Activated gamma-delta T cell treated with Interleukin-2 at 50 U/mL for 16 hours (primary cell): ENCODE data around the gene DVL1.

Experiments used
- DNase-seq: peaks from one replicate; pipeline ENCODE4 v3.0.0-alpha.2; 2020

DVL1 gene

DNA sequence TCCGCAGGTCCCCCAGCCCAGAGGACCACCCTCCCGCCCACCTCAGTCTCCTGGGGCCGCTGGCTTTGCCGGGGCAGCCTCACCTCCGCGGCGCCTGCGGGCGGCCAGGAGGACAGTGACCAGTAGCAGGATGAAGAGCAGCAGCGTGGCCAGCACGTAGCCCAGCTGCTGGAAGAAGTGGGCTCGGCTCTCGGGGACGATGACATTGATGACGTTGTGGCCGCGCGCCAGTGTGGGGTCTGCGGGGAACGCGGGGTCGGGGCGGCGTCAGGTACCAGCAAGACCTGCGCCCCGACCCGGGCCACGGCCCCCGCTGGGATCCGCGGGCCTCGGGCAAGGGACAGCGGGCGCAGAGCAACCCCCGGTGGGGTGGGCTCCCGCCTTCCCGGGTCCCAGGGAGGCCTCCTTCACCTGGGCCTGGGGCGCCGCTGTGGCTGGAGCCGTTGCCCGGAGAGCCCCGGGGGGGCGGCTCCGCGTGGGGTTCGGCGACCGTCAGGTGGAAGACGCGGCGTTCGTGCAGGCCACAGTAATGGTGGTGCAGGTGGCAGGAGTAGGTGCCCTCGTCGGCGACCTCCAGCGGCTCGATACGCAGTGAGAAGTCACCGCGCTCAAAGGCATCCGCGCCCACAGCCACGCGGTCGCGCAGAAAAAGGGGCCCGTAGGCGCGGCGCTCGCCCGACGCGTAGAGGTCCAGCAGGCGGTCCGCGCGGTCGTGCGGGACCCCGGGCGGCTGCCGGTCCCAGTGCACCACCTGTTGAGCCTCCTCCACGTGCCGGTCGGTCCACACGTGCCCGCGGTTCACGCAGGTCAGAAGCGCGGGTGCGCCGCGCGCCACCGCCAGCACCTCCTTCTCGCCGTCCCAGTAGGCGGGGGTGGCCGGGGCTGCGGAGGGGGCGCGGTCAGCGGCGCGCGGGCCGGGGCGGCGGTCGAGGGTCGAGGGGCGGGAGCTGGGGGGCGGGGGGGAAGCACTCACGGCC lies 5.3 kb upstream of the DVL1 start:
- DNase-seq, result no peak

DNA sequence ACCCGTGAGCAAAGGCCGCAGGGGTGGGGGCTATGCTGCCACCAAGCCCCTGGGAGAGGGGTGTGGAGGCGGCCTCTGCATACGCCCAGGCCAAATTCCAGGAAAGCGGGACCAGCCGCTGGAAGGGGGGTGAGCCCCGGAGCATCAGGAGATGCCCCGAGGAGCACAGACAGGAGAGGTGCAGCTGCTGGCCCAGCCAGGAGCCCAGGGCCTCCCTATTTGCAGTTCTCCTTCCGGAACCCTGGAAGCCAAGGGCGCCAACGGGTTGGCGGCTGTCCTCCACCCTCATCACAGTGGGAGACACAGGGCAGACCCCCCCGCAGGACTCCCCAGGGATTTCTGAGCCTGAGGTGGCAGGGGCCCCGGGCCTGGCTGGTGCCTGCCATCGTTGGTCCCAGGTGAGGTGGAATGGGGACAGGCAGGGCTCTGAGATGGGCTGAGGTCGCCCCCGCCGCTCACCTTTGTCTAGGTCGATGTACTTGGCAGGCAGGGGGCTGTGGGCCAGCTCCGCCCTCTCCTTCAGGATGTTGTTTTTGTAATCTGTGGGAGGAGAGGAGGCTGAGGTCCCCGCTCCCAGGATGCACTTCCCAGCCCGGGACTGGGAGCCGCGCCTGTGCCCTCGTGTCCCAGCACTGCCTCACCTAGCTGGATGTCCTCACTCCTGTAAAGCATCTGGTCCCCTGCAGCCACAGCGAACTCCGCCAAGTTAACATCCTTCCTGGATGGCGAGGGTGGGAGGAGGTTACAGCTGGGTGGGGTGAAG lies 4.4 kb upstream of the DVL1 start:
- no peak for DNase-seq

DNA sequence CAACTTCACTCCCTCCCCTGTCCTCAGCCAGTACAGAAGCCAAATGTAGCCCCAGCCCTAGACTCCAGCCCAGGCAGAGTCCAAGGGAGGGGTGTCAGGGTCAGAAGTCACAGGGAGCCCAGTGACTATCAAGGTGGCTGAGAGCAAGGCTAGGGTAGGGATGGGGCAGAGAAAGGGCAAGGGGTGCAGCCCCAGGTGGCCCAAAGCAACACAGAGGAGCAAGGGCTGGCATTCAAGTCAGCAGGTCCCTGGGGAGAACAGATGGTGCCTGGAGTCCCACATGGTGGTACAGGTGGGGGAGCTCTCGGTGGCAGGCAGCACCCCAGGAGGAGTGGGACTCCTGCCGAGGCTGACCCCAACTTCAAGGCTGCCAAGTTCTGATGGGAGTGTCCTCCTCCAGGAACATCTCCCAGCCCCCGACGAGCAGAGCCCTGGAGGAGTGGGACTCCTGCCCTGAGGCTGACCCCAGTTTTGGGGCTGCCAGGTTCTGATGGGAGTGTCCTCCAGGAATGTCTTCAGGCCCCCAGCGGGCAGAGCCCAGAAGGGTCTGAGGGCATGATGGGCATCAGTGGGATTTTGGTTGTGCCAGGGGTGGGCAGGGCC lies 3.7 kb upstream of the DVL1 start:
- DNase-seq, result no peak

DNA sequence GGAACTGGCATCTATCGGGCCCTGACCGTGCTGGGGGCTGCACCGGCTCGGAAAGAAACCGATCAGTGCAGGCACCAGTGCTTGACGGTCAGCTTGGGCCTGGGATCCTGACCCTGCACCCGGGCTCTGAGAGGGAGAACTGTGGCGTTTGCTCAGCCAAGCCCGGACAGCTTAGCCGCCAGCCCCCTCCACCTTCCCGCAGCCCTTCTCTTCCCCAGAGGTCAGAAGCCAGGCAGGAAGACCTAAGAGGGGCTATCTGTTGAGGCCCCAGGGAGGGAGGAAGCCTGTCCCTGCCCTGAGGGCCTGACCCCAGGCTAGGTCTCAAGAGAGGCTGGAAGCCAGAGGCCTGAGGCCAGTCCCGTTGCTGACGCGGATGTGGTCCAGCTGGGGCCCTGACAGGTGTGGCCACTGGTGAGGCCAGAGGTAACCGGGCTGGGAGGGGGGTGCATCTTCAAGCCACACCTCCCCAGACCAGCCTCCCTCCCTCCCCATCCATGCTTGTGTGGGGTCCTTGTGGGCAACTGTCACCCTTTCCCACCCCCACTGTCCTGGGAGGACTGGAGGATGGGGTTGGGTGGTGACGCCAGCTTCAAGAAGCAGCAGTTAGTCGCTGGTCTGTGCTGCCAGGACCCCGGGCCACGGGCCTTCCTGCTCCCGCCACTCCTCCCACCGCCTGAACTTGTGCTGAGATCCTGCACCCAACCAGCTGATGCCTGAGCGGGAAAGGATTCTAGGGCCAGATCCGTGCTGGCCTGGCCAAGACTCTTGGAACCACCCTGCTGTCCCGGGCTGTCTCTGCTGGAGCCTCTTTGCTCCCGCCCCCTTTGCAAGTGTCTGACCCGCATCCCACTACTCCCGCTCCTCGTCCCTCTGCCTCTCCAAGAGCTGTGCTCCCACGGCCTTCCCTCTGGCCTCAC lies 2.6 kb upstream of the DVL1 start:
- DNase-seq, result no peak

DNA sequence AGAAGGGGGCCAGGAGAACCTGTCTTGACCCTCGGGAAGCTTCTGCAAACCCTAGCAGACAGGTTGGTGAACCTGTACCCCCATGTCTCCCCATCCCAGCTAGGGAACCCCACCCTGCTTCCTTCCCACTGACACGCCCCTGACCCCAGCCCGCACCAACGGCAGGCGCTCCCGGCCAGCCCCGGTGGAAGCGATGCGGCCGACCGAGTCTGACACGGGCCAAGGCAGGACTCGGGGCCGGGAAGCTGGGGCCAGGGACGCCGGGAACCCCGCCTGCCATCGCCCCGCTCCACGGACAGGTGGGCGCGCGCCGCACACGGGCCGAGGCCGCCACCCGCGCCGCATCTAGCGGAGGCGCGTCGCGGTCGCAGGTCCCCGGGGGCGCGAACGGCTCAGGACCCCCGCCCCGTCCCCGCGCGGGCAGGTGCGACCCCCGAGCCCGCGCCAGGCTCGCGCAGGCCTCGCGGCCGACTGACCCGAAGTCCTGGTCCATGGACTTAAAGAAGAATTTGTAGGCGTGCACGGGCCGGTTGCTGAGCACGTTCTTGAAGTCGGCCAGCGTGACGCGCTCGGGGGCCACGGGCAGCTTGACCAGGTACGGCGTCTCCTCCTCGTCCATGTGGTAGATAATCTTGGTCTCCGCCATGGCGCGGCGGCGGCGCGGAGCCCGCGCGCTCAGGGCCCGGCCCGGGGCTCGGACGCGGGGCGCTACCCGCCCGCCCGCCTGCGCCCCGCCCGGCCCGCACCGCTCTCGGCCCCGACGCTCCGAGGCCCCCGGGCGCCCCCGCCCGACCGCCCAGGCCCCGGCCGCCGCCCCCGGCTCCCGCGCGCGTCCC lies 580 bp downstream of the DVL1 start:
- no peak for DNase-seq

DNA sequence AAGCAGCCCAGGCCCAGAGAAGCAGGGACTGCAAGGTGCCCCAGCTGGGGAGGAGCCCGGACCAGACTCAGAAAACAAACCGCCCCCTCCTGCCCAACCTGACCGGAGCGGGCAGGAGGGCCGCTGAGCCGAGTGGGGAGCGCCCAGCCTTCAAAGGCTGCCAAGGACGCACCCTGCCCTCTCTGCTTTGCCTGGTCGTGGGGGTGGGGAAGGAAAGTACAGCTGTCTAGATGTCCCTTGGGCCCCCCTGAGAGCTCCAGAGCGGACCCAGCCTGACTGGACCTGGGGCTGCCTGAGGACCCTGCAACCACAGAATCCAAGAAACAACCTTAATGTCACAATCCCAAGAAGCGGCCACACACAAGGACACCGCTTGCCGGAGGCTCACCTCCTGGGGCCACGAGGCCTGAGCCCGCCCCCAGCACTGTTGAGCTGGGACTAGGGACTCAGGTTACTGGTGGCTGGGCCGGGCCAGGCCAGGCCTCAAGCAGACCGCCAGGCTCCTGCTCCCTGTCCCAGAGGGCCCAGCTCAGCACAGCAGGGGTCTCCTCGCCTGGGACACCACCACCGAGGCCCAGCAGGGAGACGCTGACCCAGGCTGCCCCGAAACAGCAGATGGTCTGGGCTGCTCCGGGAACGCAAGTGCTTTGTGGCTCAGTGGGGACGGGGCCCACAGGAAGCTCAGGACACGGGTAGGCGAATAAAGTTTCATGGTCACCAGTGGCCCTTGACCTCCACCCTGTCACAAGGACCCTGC lies 1.4 kb downstream of the DVL1 start:
- DNase-seq, result no peak

DNA sequence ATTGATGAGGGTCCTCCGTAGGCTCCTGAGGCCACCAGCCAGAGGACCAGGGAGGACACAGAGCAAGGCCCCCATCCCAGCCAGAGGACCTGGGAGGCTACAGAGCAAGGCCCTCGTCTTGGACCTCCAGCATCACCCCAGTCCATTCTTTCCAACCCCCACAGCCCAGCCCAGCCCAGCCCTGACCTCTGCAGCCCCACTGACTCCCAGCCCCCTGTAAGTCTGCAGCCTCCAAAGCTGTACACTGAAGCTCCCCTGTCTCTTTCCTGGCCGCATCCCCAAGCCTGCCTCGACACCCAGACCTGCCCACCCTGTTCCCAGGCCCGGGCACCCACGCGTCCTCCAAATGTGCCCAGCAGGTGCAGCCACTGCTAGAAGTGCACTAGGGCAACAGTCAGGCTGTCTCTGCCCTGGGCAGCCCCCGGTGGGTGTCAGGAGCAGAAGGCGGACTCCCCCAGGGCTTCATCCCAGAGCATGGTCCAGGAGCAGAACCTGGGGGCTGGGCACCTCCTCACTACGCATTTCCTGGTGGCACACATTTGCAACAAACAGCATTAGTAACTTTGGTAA lies 2.1 kb downstream of the DVL1 start:
- DNase-seq, result no peak

DNA sequence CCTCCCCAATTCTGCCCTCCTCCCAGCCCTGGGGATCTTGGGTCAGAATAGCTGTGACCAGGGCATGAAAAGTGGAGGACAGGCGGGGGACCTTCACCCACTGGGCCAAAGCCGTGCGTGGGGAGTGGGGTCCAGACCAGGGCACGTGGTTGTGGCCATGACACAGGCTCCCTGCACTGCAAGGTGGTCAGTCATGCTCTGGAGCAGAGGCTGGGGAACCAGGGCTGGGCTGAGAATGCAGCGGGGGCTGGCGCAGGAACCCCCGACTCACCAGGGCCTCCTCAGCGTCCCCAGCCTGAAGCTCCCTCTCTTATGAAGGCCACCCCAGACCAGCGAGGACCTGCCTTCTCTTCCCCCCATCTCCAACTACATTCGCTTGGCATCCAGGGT lies 2.7 kb downstream of the DVL1 start:
- no peak for DNase-seq

DNA sequence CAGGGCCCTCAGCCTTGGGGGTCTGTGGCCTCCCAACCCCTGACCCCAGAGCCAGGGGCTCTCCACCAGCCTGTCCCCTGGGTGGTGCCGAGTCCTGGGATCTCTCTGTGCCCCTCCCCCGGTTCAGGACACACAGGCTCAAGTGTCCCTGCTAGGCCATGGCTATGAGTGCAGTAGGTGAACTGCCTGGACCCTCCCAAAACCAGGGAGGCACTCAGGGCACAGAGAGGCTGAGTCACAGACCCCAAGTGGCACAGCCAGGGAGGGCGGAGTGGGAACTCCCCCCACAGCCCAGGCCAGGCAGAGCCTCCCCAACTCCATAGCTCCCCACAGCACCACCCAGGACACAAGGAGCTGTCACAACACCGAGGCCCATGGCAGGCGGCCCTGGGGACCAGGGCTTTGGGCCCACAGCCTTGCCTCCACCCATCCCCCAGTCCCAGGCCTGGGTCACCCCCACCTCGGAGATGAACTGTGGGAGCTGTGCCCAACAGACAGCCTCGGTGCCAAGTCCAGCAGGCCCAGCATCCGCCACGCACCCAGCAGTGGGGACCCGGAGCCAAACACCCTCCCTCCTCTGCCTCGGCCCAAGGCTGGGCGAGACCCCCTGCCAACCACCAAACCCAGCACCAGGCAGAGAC lies 3.2 kb downstream of the DVL1 start:
- no peak for DNase-seq

DNA sequence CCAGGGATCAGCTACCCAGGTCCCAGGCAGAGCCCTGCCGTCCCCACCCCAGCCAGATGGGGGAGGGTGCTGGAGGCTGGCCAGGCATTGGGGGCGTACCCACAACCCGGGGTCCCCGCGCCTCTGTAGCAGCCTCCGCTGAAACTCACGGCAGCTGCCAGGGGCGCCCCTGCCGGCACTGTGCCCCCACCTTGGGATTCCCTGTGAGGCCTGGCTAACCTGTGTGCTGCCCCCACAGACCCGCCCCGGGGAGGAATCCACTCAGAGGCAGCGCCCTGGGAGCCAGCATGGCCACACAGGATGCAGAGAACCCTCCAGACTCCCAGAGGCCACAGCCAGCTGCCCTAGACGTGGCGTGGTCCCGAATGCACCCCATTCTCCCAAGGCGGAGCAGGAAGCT lies 3.8 kb downstream of the DVL1 start:
- no peak for DNase-seq

DNA sequence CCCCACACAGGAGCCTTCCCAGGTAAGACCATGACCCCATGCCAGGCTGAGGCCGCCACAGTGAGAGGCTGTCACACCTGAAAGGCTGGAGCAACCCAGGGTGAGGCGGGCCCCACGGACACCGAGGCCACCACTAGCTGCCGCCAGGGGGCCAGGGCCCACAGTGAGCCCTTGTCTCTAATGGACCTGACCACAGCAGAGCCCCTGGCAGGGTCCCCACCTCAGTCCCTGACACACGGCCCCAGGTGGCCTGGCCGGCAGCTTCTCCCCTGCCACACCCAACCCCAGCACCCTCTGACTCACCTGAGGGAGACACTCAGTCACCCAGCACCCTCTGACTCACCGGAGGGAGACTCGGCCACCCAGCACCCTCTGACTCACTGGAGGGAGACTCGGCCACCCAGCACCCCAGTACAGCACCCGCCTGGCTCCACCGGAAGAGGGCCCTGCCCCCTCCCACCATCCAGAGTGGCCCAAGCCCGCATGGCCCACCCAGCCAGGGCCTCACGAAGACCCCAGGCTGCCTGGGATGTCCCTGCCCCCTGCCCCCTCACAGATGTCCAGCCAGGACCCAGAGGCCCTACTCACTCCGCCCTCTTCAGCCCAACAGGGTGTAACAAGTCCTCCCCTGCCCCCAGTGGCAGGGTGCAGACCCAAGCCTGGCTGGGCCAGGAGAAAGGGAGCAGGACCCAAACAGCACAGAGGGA lies 4.4 kb downstream of the DVL1 start:
- no peak for DNase-seq

DNA sequence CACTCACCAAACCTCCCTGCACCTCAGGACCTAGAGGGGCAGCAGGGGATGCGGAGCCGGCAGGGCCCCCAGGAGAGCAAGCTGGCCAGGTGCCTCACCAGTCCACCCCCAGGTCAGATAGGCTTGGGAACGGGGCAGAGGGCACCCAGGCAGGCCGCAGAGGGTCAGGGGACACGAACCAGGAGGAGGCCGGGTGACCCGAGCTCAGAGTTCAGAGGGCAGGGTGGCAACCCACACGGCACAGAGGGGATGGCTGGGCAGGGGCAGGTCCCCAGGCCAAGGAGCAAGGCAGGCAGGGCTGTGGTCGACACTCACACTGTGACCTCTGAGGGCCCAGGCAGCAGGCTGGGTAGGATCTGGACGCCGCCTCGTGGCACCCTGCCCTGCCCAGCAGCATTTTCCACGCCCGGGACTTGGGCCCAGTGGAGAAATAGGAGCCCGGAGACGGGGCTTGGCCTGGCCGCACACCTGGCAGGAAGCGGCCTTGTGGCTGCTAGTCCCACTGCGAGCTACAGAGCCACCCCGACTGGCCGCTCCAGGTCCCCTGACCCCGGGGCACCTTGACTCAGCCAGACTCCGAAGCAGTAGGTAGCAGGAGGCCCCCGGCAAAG lies 5.3 kb downstream of the DVL1 start:
- no peak for DNase-seq

DNA sequence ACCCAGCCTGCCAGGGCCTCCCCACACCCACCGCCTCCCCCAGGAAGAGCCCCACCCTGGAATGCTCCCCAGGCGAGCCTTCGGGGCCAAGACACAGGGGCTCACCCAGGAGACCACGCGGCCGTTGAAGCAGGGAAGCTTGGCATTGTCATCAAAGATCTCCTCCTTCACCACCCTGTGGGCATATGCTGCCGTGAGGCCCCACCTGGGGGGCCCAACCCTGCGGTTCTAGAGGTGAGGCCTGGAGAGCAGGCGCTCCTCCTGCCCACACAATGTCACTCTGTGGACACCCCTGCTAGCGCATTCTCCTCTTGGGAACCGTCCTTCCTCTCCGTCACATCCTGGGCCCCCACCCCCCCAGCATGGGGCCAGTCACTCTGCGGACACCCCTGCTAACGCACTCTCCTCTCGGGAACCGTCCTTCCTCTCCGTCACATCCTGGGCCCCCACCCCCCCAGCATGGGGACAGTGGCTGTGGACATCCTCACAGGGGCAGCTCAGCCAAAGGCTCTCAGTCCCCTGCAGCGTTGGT lies 6.6 kb downstream of the DVL1 start:
- no peak for DNase-seq

DNA sequence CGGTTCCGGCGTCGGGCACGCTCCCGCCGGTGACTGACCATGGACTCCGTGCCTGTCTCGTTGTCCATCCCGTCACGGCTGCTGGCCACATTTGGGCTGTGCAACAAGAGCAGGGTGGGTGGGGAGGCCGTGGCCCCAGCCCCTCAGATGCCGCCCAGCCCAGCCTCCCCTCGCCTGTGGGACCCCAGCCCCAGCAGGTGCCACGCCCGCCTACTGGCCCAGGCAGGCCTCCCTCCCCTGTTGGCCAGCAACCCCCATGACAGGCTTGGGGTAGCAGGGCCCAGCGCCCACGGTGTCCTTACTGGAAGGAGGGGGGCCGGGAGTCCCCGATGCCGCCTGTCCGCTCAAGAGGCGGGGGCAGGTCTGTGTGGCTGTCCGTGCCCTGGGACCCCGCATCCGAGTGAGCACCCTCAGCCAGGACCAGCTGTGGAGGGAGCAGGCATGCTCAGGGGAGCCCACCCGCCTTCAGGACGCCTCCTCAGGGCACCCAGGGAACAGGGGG lies 7.1 kb downstream of the DVL1 start:
- DNase-seq, result no peak

DNA sequence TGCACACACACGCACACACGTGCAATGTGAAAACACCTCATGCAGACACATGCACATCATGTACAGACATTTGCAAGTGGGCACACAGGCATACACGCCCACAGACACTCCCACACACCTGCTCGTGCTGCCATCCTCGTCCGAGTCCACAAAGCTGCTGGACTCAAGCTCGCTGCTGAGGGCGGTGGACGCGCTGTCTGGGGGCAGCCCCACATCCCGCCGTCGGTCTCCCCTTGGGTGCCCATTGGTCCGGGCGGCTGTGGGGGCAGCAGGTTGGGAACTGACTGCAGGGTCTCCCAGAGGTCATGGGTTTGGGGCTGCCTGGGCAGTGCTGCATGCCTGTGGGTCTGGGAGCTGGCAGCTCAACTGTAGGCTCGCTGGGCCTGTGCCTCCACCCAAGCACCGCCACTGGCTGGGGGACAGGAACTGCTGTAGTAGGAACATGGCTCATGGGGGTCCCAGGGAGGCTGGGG lies 7.6 kb downstream of the DVL1 start:
- no peak for DNase-seq

DNA sequence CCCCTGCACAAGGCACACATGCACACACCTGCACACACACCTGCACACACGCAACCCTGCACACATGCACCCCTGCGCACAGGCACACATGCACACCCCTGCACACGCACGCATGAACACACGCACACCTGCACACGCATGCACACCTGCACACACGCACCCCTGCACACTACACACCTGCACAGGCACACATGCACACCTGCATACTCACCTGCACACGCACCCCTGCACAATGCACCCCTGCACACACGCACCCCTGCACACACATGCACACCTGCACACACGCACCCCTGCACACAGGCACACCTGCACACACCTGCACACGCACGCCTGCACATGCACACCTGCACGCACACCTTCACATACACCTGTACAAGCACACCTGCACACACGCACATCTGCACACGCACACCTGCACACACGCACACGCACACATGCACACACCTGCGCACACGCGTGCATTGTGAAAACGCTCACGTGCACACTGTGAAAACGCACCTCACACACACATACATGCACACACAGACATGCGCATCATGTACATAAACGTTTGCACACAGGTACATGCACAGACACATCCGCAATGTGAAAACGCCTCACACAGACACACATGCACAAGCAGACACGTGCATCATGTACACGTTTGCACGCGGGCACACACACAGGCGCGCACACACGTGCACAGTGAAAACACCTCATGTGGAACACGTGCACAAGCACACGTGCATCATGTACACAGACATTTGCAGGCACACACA lies 8.2 kb downstream of the DVL1 start:
- DNase-seq, result no peak

DNA sequence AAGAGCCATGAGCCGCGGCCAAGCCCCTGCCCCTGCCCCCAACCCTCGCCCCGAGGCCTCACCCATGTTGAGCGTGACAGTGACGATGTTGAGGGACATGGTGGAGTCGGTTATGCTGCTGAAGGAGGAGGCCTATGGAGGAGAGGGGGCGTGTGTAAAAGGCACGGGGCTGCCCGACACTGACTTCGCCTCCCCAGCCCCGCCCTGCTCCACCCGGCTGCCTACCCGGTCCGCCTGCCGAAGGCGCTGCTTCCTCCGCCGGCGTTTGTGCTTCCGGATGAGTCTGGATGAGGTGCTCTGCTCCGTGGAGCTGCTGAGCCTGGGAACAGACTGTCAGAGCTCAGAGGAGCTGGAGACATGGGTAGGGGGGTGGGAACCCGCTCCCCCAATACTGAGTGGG lies 9.0 kb downstream of the DVL1 start:
- DNase-seq, result no peak

DNA sequence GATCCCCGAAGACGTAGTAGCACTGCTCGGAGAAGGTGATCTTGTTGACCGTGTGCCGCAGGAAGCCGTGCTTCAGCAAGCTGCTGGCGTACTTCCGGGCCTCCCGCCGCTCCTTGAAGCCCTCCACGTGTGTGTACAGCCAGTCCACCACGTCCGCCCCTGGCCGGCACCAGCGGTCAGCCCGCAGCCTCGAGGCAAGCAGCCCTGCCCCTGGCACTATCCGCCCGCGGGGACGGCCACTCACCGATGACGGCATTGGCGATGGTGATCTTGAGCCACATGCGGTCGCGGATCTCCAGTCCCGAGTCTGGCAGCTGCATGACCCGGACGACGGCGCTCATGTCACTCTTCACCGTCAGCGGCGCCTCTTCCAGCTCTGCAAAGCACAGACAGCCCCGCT lies 10.9 kb downstream of the DVL1 start:
- no peak for DNase-seq
